Aorta (tissue), 5 donors: ENCODE measurements around the gene NQO2. TPM values are rescaled to one million over a fixed set of nuclear protein-coding genes. Genes with fewer than 3 reads are reported as not detected.
A peak's percentile ranks its signal among the peaks of the same experiment; 100 is the strongest.
"Not testable (repeated sequence)": the region's sequence is repeated elsewhere in the genome, so short reads cannot be mapped to it uniquely, and the experiment has no call there.

Experiments
- ATAC-seq: fragments of 200-7000 bp; cut with Tn5 transposase; one replicate; pipeline ENCODE4 v1.9.1; 2022; ENCODE audit warnings: moderate library complexity; ENCODE audit not compliant: low FRiP score
- DNase-seq, 2 donors: peaks; one replicate each; pipeline ENCODE4 v3.0.0-alpha.2; 2020
- H3K27ac ChIP-seq, 2 donors: one replicate each; pipeline ENCODE4 v1.5.1; 2013; ENCODE audit warnings: low read length in 2 of 2, mild to moderate bottlenecking in 2 of 2, moderate library complexity in 2 of 2, control low read depth in 1 of 2, inconsistent platforms in 1 of 2, low read depth in 1 of 2
- H3K27me3 ChIP-seq, 2 donors: one replicate each; pipeline ENCODE4 v1.6.1; 2013; ENCODE audit warnings: control low read depth in 1 of 2, low read length in 1 of 2, mild to moderate bottlenecking in 1 of 2, moderate library complexity in 1 of 2; ENCODE audit not compliant: insufficient read depth in 2 of 2, control insufficient read depth in 1 of 2
- H3K36me3 ChIP-seq, 2 donors: one replicate each; pipeline ENCODE4 v1.6.1; 2013; ENCODE audit warnings: control low read depth in 1 of 2, low read length in 1 of 2, mild to moderate bottlenecking in 1 of 2; ENCODE audit not compliant: insufficient read depth in 2 of 2, control insufficient read depth in 1 of 2
- H3K4me1 ChIP-seq, 2 donors: one replicate each; pipeline ENCODE4 v1.6.1; 2013; ENCODE audit warnings: low read length in 2 of 2, control low read depth in 1 of 2, mild to moderate bottlenecking in 1 of 2, moderate library complexity in 1 of 2; ENCODE audit not compliant: insufficient read depth in 2 of 2, control insufficient read depth in 1 of 2
- H3K4me3 ChIP-seq, 2 donors: one replicate each; pipeline ENCODE4 v1.5.1; 2013; ENCODE audit warnings: low read length in 2 of 2, control low read depth in 1 of 2, mild to moderate bottlenecking in 1 of 2
- H3K9me3 ChIP-seq: one replicate; pipeline ENCODE4 v1.6.1; 2013; ENCODE audit warnings: mild to moderate bottlenecking, low read length; ENCODE audit not compliant: control insufficient read depth
- WGBS, 2 donors: extraction: QIAGEN DNeasy Blood & Tissue Kit; methylation state at CpG; one replicate each; pipeline ENCODE4 v1.1.7; 2013; 5-methylcytosine and 5-hydroxymethylcytosine counted together
- intact Hi-C, 2 donors: fragments of 100-400 bp; cut with DNase I; formaldehyde crosslinking; loops; one replicate each; pipeline versions ENCODE4 v1.14.2 to v1.15.0; 2022
- polyA plus RNA-seq, 2 donors: library from polyadenylated mRNA; stranded (reverse); fragments of 200-250 nt; gene quantifications; one replicate each; pipeline ENCODE4 v1.2.3, GENCODE V29; 2013
- total RNA-seq, 2 donors: library from RNA; stranded (reverse); fragmentation: NEBNext Ultra II Directional; extraction: Animal tissue kit (Norgen Biotek cat#: 25700); gene quantifications; one replicate each; pipeline ENCODE4 v1.2.1, GENCODE V29; 2021
- donor health status: healthy with polysubstance abuse.
- donor health status: Bipolar disorder and iron deficiency.
- donor health status: DM: no; HTN: no; CAD: no.
- donor health status: DM: no; HTN: no; CAD: no.
- donor health status: DM: yes; HTN: yes; CAD: no.

NQO2 gene
- total and polyA plus RNA-seq, 4 donors: 23.2 to 58.9 (median 49.4) TPM

GRCh38 chr6:3045777-3046176 is 46.1 kb downstream of the NQO2 start:
- H3K36me3 ChIP-seq: no peaks in the 10 kb centered on the region
- ATAC-seq (no peak), DNase-seq (no peak)
- H3K4me3 ChIP-seq: no peak overlapping the region
- WGBS, 2 donors: 72 to 76% methylated on average over 1 of the region's 1 CpG
- no peak overlapping the region for H3K27ac ChIP-seq
- intact Hi-C loops: loop anchor here in 1 of 2 donors (5.0 kb wide), 1 partner anchor 33 kb away; no protein-coding TSS in a partner anchor
- no peaks in the 10 kb centered on the region for H3K27me3 ChIP-seq
- no peaks in the 10 kb centered on the region for H3K9me3 ChIP-seq
- H3K4me1 ChIP-seq: no peaks in the 10 kb centered on the region

DNA sequence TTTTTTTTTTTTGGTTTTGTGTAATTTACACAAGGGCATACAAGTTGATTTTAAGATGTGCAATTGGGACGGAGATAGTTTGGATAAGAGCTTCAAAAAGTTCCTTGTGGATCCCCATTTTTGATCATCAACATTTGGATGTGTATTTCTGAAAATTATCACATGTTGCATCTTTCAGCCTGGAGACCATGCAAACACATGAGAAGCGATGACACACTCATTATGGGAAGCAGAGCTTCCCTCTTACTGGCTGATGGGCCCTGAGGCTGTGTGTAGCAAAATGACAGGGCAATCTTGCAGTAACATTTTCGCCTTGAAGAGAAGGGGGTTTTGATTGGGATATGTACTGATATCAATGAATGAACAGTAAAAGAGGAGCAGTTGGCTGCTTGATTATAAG is 46.6 kb downstream of the NQO2 start:
- no peaks in the 10 kb centered on the region for H3K36me3 ChIP-seq
- no peak overlapping the region for H3K4me3 ChIP-seq
- H3K4me1 ChIP-seq: no peaks in the 10 kb centered on the region
- H3K9me3 ChIP-seq: no peaks in the 10 kb centered on the region
- DNase-seq: no peak
- H3K27ac ChIP-seq: no peak overlapping the region
- WGBS, 2 donors: 92 to 93% methylated on average over 3 of the region's 3 CpGs
- no peak for ATAC-seq
- intact Hi-C loops: loop anchor here in 1 of 2 donors (5.0 kb wide), 1 partner anchor 34 kb away; no protein-coding TSS in a partner anchor
- no peaks in the 10 kb centered on the region for H3K27me3 ChIP-seq

- not testable (repeated sequence) for H3K27me3 ChIP-seq, H3K4me1 ChIP-seq, H3K36me3 ChIP-seq, H3K4me3 ChIP-seq, ATAC-seq, H3K9me3 ChIP-seq, H3K27ac ChIP-seq, DNase-seq
- intact Hi-C loops: loop anchor here in 1 of 2 donors (5.0 kb wide), 1 partner anchor 36 kb away; no protein-coding TSS in a partner anchor
- WGBS, 2 donors: 96 to 98% methylated on average over 4 of the region's 4 CpGs
Observed at GRCh38 chr6:3048009-3048408, 48.3 kb downstream of the NQO2 start.

GRCh38 chr6:3052481-3053230 is 53.0 kb downstream of the NQO2 start:
- H3K27me3 ChIP-seq: no peaks in the 10 kb centered on the region
- intact Hi-C loops: no loop called here
- 89% methylated on average over 17 of the region's 17 CpGs for WGBS, 2 donors
- no peaks in the 10 kb centered on the region for H3K4me1 ChIP-seq
- ATAC-seq (no peak), DNase-seq (no peak)
- no peak overlapping the region for H3K27ac ChIP-seq
- H3K9me3 ChIP-seq: no peaks in the 10 kb centered on the region
- H3K36me3 ChIP-seq: no peaks in the 10 kb centered on the region
- H3K4me3 ChIP-seq: no peak overlapping the region

DNA sequence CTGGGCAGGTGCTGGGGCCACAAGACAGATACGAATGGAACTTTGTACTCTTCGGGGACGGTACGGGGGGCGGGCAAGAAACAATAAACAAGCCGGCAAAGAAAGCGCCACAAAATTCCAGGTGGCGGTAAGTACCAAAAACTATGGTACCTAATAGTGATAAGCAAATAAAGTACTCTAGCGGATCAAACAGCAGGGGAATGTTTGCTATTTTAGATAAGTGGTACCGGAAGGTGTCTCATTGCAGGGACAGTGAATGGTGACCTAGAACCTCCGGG is 53.5 kb downstream of the NQO2 start:
- WGBS, 2 donors: 80 to 84% methylated on average over 11 of the region's 11 CpGs
- Histone ChIP-seq H3K27me3 (no peaks in the 10 kb centered on the region), H3K9me3 (no peaks in the 10 kb centered on the region), H3K4me1 (no peaks in the 10 kb centered on the region), H3K27ac (no peak overlapping the region), H3K36me3 (no peaks in the 10 kb centered on the region), H3K4me3 (no peak overlapping the region)
- ATAC-seq (no peak), DNase-seq (no peak)
- intact Hi-C loops: no loop called here

GRCh38 chr6:3054229-3055157 is 54.8 kb downstream of the NQO2 start:
- H3K4me1 ChIP-seq, H3K4me3 ChIP-seq, H3K36me3 ChIP-seq, H3K27ac ChIP-seq, H3K27me3 ChIP-seq, H3K9me3 ChIP-seq: not testable (repeated sequence)
- intact Hi-C loops: loop anchor here (1.0 kb wide), 1 partner anchor 55 kb away; the partner anchor contains the start of gene NQO2 (in 2 of the 2)
- 55 to 74% methylated on average over 27 of the region's 27 CpGs for WGBS, 2 donors
- ATAC-seq (peak; percentile 50), DNase-seq (peak; percentile 73 to 89)

DNA sequence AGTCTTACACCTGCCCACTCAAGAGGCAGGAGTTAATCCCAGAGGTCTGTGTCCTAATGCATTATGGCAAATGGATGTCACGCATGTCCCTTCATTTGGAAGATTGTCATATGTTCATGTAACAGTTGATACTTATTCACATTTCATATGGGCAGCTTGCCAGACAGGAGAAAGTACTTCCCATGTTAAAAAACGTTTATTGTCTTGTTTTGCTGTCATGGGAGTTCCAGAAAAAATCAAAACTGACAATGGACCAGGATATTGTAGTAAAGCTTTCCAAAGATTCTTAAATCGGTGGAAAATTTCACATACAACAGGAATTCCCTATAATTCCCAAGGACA is 55.4 kb downstream of the NQO2 start:
- H3K27me3 ChIP-seq, H3K27ac ChIP-seq, ATAC-seq, H3K4me1 ChIP-seq, DNase-seq, H3K36me3 ChIP-seq, H3K4me3 ChIP-seq, H3K9me3 ChIP-seq: not testable (repeated sequence)
- 55 to 62% methylated on average over 3 of the region's 3 CpGs for WGBS, 2 donors
- intact Hi-C loops: loop anchor here (1.0 kb wide), 1 partner anchor 56 kb away; the partner anchor contains the start of gene NQO2 (in 2 of the 2)

GRCh38 chr6:3057063-3057770 is 57.5 kb downstream of the NQO2 start:
- no peak overlapping the region for H3K4me3 ChIP-seq
- no peak overlapping the region for H3K27ac ChIP-seq
- ATAC-seq (no peak), DNase-seq (no peak)
- H3K27me3 ChIP-seq: no peaks in the 10 kb centered on the region
- intact Hi-C loops: no loop called here
- no peaks in the 10 kb centered on the region for H3K9me3 ChIP-seq
- H3K4me1 ChIP-seq: no peaks in the 10 kb centered on the region
- WGBS, 2 donors: 85 to 86% methylated on average over 11 of the region's 11 CpGs
- no peaks in the 10 kb centered on the region for H3K36me3 ChIP-seq
